BJ (cell line): ENCODE results near the gene PAFAH1B1. TPM values are rescaled to one million over a fixed set of nuclear protein-coding genes. Genes with fewer than 3 reads are reported as not detected.
"Not testable (repeated sequence)": the region's sequence is repeated elsewhere in the genome, so short reads cannot be mapped to it uniquely, and the experiment has no call there.

Experiments
- CTCF ChIA-PET: fragments of 350-600 bp; formaldehyde crosslinking; extraction: SDS; loops from one replicate; lab custom pipeline; 2021; ENCODE audit warnings: antibody characterized with exemption, inconsistent platforms; lab: Yijun Ruan, JAX
- POLR2A ChIA-PET: fragments of 300-600 bp; sonication (Branson Sonifier 250); formaldehyde crosslinking; extraction: SDS; loops from one replicate; lab custom pipeline; 2021; ENCODE audit warnings: antibody characterized with exemption; lab: Charles Lee
- DNase-seq: peaks from one replicate; pipeline ENCODE4 v3.0.0-alpha.2; 2011; ENCODE audit warnings: low read depth
- H3K27me3 ChIP-seq: 2 replicates; pipeline ENCODE4 v1.6.0; 2011; ENCODE audit warnings: low read length; ENCODE audit not compliant: control insufficient read depth, insufficient read depth
- H3K36me3 ChIP-seq: 2 replicates; pipeline ENCODE4 v1.5.1; 2011; ENCODE audit warnings: low read length; ENCODE audit not compliant: control insufficient read depth, insufficient read depth
- H3K4me3 ChIP-seq: 2 replicates; pipeline ENCODE4 v1.5.1; 2011; ENCODE audit warnings: low read depth, mild to moderate bottlenecking, control low read depth, low read length
- CTCF ChIP-seq: IDR thresholded peaks from 2 replicates; pipeline ENCODE4 v1.5.1; 2011; ENCODE audit warnings: low read depth, mild to moderate bottlenecking, control low read depth, inconsistent platforms, low read length, moderate library complexity; ENCODE audit not compliant: insufficient read depth
- polyA minus RNA-seq: library from RNA; depleted of rRNA, polyadenylated mRNA; stranded (reverse); fragments of >200 nt; gene quantifications from 2 replicates; pipeline ENCODE4 v1.2.3, GENCODE V29; 2011; rRNA and poly(A)+ RNA removed
- polyA plus RNA-seq: library from polyadenylated mRNA; depleted of rRNA; stranded (reverse); fragments of >200 nt; gene quantifications from 2 replicates; pipeline ENCODE4 v1.2.3, GENCODE V29; 2011; rRNA removed

Gene PAFAH1B1
- polyA plus RNA-seq (66.2 and 92.8 TPM in 2 replicates), polyA minus RNA-seq (63.0 and 89.3 TPM in 2 replicates)

GRCh38 chr17:2592971-2593820 is at the start of gene PAFAH1B1:
TSS of gene PAFAH1B1 (plus strand) at chr17:2593654. CDS start at chr17:2638289, 44,635 bp downstream.
- peak; percentile 20; the same call in 1 of the 2 replicates for TF ChIP-seq CTCF
- H3K4me3 ChIP-seq = peak within 1 kb of the TSS; percentile 98
- POLR2A ChIA-PET = interaction anchor here (0.7 kb wide), 2 partner anchors 96 to 255 kb away, joined by 3 to 8 read pairs; no protein-coding TSS in a partner anchor
- DNase-seq = no peak
- CTCF ChIA-PET = interaction anchor here (0.6 kb wide), 2 partner anchors 71 to 85 kb away, joined by 3 read pairs; no protein-coding TSS in a partner anchor
- H3K27me3 ChIP-seq = no peaks in the 10 kb centered on the region
- H3K36me3 ChIP-seq = no peaks in the 10 kb centered on the region

GRCh38 chr17:2545393-2545792 is 48.1 kb upstream of the PAFAH1B1 start:
- no peak for DNase-seq
- ChIA-PET CTCF (no interaction called here), POLR2A (no interaction called here)
- Histone ChIP-seq H3K27me3 (no peaks in the 10 kb centered on the region; the same call in 1 of the 2 replicates), H3K4me3 (no peak overlapping the region), H3K36me3 (no peaks in the 10 kb centered on the region)
- no peak for TF ChIP-seq CTCF

- ChIA-PET POLR2A (no interaction called here), CTCF (no interaction called here)
- TF ChIP-seq CTCF = no peak
- H3K4me3 ChIP-seq = no peak overlapping the region
- no peak for DNase-seq
- H3K27me3 ChIP-seq = peaks cover 4% of the 10 kb centered on the region
- H3K36me3 ChIP-seq = no peaks in the 10 kb centered on the region
Observed at GRCh38 chr17:2547176-2547575, 46.3 kb upstream of the PAFAH1B1 start.

- H3K36me3 ChIP-seq, H3K27me3 ChIP-seq, H3K4me3 ChIP-seq, CTCF ChIA-PET, POLR2A ChIA-PET, DNase-seq: not testable (repeated sequence)
Observed at GRCh38 chr17:2548026-2548425, 45.4 kb upstream of the PAFAH1B1 start.

GRCh38 chr17:2549392-2550211 is 43.9 kb upstream of the PAFAH1B1 start:
- DNase-seq = no peak
- no peak for TF ChIP-seq CTCF
- H3K27me3 ChIP-seq = peaks cover 5% of the 10 kb centered on the region
- POLR2A ChIA-PET = no interaction called here
- H3K36me3 ChIP-seq = no peaks in the 10 kb centered on the region
- CTCF ChIA-PET = no interaction called here
- no peak overlapping the region for H3K4me3 ChIP-seq
